GM03348 (cell line): Measurements from ENCODE around the gene STIM1.

ENCODE experiments used
- DNase-seq: peaks from one replicate; pipeline ENCODE4 v3.0.0; 2012; ENCODE audit warnings: low spot score

Gene STIM1

GRCh38 chr11:4068962-4069361, 213.5 kb downstream of the STIM1 start:
- DNase-seq: no peak

GRCh38 chr11:4071325-4071724, 215.9 kb downstream of the STIM1 start:
- DNase-seq: no peak

GRCh38 chr11:4071914-4072313, 216.4 kb downstream of the STIM1 start:
- DNase-seq: no peak

- peak; percentile 85 for DNase-seq
Observed at GRCh38 chr11:4072668-4073285, 217.3 kb downstream of the STIM1 start.

GRCh38 chr11:4074266-4074665, 218.8 kb downstream of the STIM1 start:
- DNase-seq: no peak

- DNase-seq: no peak
Observed at GRCh38 chr11:4076774-4077173, 221.3 kb downstream of the STIM1 start.

GRCh38 chr11:4083198-4083597, 227.7 kb downstream of the STIM1 start:
- no peak for DNase-seq

GRCh38 chr11:4084406-4085125, 229.1 kb downstream of the STIM1 start:
- no peak for DNase-seq

- no peak for DNase-seq
Observed at GRCh38 chr11:4085575-4085974, 230.1 kb downstream of the STIM1 start.

- no peak for DNase-seq
Observed at GRCh38 chr11:4086575-4087353, 231.3 kb downstream of the STIM1 start.

- peak; percentile 19 for DNase-seq
Observed at GRCh38 chr11:4087551-4087950, 232.1 kb downstream of the STIM1 start.

GRCh38 chr11:4090258-4090657, 234.8 kb downstream of the STIM1 start:
- no peak for DNase-seq

GRCh38 chr11:4092026-4092425, 236.6 kb downstream of the STIM1 start:
- DNase-seq: no peak

- DNase-seq: no peak
Observed at GRCh38 chr11:4093519-4094347, 238.3 kb downstream of the STIM1 start.

GRCh38 chr11:4094348-4095291, 239.2 kb downstream of the STIM1 start, which contains the start of gene RRM1:
RRM1 (plus strand) TSS chr11:4094799; CDS start chr11:4095013, 214 bp downstream.
- peak; percentile 96 for DNase-seq

GRCh38 chr11:4095509-4096230, 240.2 kb downstream of the STIM1 start:
- DNase-seq: peak; percentile 32

GRCh38 chr11:4098026-4098621, 242.7 kb downstream of the STIM1 start:
- DNase-seq: no peak

GRCh38 chr11:4102711-4103110, 247.2 kb downstream of the STIM1 start:
- DNase-seq: no peak

- DNase-seq: no peak
Observed at GRCh38 chr11:4103269-4103668, 247.8 kb downstream of the STIM1 start.

GRCh38 chr11:4105916-4106315, 250.5 kb downstream of the STIM1 start:
- DNase-seq: no peak
